ENCODE data around the gene TLR5. TPM values are rescaled to one million over a fixed set of nuclear protein-coding genes. Genes with fewer than 3 reads are reported as not detected.
A peak's percentile ranks its signal among the peaks of the same experiment; 100 is the strongest.

TLR5 gene
- total and polyA plus RNA-seq, 8 donors: 9.8 to 27.6 (median 10.6) TPM

DNA sequence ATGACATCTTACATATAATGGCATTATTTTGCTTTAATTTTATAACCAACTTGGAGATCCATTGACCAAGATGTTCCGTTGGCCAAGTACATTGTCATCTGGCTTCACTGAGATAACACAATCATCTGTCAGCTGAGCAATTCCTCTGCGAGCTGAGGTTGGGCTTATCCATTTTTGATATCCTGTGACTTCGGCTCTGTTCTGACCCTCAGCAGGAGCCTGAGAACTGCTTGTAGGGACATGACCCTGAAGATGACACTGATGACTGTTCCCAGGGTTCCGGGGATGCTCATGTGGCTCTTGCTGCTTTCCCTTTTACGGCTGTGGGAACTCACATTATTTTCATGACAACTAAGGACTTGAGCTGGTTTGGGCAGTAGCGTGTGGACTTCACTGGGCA lies 51.2 kb downstream of the TLR5 start:
- H3K27me3 ChIP-seq: no peaks in the 10 kb centered on the region
- TF ChIP-seq, protein P1, sequence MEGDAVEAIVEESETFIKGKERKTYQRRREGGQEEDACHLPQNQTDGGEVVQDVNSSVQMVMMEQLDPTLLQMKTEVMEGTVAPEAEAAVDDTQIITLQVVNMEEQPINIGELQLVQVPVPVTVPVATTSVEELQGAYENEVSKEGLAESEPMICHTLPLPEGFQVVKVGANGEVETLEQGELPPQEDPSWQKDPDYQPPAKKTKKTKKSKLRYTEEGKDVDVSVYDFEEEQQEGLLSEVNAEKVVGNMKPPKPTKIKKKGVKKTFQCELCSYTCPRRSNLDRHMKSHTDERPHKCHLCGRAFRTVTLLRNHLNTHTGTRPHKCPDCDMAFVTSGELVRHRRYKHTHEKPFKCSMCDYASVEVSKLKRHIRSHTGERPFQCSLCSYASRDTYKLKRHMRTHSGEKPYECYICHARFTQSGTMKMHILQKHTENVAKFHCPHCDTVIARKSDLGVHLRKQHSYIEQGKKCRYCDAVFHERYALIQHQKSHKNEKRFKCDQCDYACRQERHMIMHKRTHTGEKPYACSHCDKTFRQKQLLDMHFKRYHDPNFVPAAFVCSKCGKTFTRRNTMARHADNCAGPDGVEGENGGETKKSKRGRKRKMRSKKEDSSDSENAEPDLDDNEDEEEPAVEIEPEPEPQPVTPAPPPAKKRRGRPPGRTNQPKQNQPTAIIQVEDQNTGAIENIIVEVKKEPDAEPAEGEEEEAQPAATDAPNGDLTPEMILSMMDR (IDR thresholded peaks at IDR 0.05): no peak
- DNase-seq: no peak
- H3K36me3 ChIP-seq: no peaks in the 10 kb centered on the region
- ATAC-seq: no peak
- intact Hi-C loops (cut with DNase I): no loop called here
- no peaks in the 10 kb centered on the region for H3K9me3 ChIP-seq
- H3K4me1 ChIP-seq: peaks cover 5 to 6% of the 10 kb centered on the region in 2 donors
- H3K4me3 ChIP-seq: no peak overlapping the region
- H3K27ac ChIP-seq: no peak overlapping the region

GRCh38 chr1:223089250-223089649 lies 53.8 kb downstream of the TLR5 start:
- no peak for ATAC-seq
- intact Hi-C loops (cut with DNase I): loop anchor here (10.0 kb wide), 2 partner anchors 294 to 354 kb away; partner anchors contain the start of gene FAM177B (in 1 of the 2)
- no peak overlapping the region for H3K27ac ChIP-seq
- no peaks in the 10 kb centered on the region for H3K9me3 ChIP-seq
- peaks cover 6 to 12% of the 10 kb centered on the region in 2 donors for H3K4me1 ChIP-seq
- no peak overlapping the region for H3K4me3 ChIP-seq
- TF ChIP-seq, protein P1 (IDR thresholded peaks at IDR 0.05): no peak
- no peaks in the 10 kb centered on the region for H3K27me3 ChIP-seq
- no peak for DNase-seq
- no peaks in the 10 kb centered on the region for H3K36me3 ChIP-seq

DNA sequence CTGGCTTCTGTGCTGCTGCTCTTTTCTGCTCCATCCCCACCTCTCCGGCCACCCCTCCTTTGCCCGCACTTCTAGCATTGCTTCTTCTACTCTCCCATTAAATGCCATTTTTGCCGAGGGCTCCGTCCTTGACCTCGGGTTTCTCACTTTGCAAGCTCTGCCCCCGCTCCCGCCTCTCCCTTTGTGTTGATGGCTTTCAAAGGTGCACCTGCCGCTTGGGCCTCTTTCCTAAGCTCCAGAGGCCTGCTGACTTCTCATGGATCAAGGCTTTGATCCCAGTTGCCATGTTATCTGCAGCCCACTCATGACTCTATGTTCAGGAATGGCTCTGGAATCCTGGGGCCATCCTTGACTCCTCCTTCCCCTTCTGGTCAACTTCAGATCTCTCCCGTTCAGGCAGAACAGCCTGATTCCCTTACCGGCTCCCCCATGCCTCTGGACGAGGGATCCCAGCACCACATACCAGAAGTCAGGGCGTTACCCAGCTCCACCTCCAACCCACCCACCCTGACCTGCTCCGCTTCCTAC lies 54.3 kb downstream of the TLR5 start:
- Histone ChIP-seq H3K4me1 (peaks cover 6 to 12% of the 10 kb centered on the region in 2 donors), H3K27ac (peak overlapping the region in 1 of 2 donors; percentile 69), H3K27me3 (no peaks in the 10 kb centered on the region), H3K4me3 (no peak overlapping the region), H3K36me3 (no peaks in the 10 kb centered on the region), H3K9me3 (no peaks in the 10 kb centered on the region)
- intact Hi-C loops (cut with DNase I): loop anchor here (10.0 kb wide), 2 partner anchors 294 to 354 kb away; partner anchors contain the start of gene FAM177B (in 1 of the 2)
- DNase-seq (no peak), ATAC-seq (no peak)
- TF ChIP-seq, protein P1 (IDR thresholded peaks at IDR 0.05): no peak

GRCh38 chr1:223087291-223088255 lies 55.5 kb downstream of the TLR5 start:
- H3K4me3 ChIP-seq: no peak overlapping the region
- no peaks in the 10 kb centered on the region for H3K27me3 ChIP-seq
- TF ChIP-seq, protein P1 (IDR thresholded peaks at IDR 0.05): no peak
- H3K9me3 ChIP-seq: no peaks in the 10 kb centered on the region
- DNase-seq (peak in 3 of 4 donors; percentile 50 to 92 (median 86)), ATAC-seq (peak; percentile 20)
- peak overlapping the region; percentile 11 to 69 for H3K27ac ChIP-seq
- peaks cover 6 to 12% of the 10 kb centered on the region in 2 donors for H3K4me1 ChIP-seq
- intact Hi-C loops (cut with DNase I): loop anchor here (10.0 kb wide), 2 partner anchors 293 to 353 kb away; partner anchors contain the start of gene FAM177B (in 1 of the 2)
- H3K36me3 ChIP-seq: no peaks in the 10 kb centered on the region

DNA sequence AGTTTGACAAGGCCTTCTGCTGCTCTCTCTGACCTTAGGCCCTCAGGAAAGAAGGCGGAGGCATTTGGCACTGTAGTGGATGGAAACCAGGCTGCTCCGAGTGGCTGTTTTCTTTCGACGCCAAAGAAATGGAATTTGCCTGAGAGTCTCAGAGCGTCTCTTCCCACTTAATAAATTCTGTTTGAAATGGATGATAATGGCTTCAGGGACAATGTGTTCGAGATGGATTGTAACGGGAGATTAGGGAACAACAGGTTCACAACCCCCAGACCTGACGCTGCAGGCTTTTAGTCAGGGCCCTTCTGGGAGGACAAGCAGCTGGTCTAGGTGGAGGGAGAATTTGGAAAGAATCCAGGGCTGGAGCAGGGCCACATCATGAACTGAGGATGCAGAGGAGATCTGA lies 58.6 kb downstream of the TLR5 start:
- Histone ChIP-seq H3K9me3 (no peaks in the 10 kb centered on the region), H3K4me1 (peaks cover 10 to 12% of the 10 kb centered on the region in 2 donors), H3K27ac (no peak overlapping the region), H3K4me3 (no peak overlapping the region), H3K27me3 (no peaks in the 10 kb centered on the region), H3K36me3 (no peaks in the 10 kb centered on the region)
- peak in 2 of 4 donors; percentile 74 to 80 for DNase-seq
- ATAC-seq: no peak
- TF ChIP-seq, protein P1 (IDR thresholded peaks at IDR 0.05): no peak
- intact Hi-C loops (cut with DNase I): loop anchor here (5.0 to 10.0 kb wide), 3 partner anchors 290 to 350 kb away; partner anchors contain the start of gene FAM177B (in 1 of the 2)
